GM12865 (cell line): Measurements from ENCODE around the gene CCM2L.

Source experiments
- DNase-seq: peaks from one replicate; pipeline ENCODE4 v3.0.0; 2010; ENCODE audit warnings: low read depth
- H3K4me3 ChIP-seq: 2 replicates; pipeline ENCODE4 v1.5.1; 2011; ENCODE audit warnings: mild to moderate bottlenecking, low read depth, low read length, control low read depth
- TF ChIP-seq, protein P1 (sequence below): IDR thresholded peaks from 2 replicates; pipeline ENCODE4 v1.5.1; 2011; ENCODE audit warnings: low read length, control low read depth, low read depth, inconsistent platforms; ENCODE audit not compliant: insufficient read depth; ENCODE audit errors: missing control alignments

CCM2L gene

DNA sequence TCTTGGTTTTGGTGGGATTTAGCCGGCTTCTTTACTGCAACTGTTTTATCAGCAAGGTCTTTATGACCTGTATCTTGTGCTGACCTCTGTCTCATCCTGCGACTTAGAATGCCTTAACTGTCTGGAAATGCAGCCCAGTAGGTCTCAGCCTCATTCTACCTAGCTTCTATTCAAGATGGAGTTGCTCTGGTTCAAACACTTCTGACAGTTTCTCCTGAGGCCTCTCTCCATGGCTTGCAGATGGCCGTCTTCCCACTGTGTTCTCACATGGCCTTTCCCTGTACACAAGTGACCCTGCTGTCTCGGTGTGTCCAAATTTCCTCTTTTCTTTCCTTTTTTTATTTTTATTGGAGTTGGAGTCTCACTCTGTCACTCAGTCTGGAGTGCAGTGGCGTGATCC, 4.2 kb upstream of the CCM2L start:
- no peak for DNase-seq
- H3K4me3 ChIP-seq: no peak overlapping the region
- TF ChIP-seq, protein P1, sequence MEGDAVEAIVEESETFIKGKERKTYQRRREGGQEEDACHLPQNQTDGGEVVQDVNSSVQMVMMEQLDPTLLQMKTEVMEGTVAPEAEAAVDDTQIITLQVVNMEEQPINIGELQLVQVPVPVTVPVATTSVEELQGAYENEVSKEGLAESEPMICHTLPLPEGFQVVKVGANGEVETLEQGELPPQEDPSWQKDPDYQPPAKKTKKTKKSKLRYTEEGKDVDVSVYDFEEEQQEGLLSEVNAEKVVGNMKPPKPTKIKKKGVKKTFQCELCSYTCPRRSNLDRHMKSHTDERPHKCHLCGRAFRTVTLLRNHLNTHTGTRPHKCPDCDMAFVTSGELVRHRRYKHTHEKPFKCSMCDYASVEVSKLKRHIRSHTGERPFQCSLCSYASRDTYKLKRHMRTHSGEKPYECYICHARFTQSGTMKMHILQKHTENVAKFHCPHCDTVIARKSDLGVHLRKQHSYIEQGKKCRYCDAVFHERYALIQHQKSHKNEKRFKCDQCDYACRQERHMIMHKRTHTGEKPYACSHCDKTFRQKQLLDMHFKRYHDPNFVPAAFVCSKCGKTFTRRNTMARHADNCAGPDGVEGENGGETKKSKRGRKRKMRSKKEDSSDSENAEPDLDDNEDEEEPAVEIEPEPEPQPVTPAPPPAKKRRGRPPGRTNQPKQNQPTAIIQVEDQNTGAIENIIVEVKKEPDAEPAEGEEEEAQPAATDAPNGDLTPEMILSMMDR: no peak

DNA sequence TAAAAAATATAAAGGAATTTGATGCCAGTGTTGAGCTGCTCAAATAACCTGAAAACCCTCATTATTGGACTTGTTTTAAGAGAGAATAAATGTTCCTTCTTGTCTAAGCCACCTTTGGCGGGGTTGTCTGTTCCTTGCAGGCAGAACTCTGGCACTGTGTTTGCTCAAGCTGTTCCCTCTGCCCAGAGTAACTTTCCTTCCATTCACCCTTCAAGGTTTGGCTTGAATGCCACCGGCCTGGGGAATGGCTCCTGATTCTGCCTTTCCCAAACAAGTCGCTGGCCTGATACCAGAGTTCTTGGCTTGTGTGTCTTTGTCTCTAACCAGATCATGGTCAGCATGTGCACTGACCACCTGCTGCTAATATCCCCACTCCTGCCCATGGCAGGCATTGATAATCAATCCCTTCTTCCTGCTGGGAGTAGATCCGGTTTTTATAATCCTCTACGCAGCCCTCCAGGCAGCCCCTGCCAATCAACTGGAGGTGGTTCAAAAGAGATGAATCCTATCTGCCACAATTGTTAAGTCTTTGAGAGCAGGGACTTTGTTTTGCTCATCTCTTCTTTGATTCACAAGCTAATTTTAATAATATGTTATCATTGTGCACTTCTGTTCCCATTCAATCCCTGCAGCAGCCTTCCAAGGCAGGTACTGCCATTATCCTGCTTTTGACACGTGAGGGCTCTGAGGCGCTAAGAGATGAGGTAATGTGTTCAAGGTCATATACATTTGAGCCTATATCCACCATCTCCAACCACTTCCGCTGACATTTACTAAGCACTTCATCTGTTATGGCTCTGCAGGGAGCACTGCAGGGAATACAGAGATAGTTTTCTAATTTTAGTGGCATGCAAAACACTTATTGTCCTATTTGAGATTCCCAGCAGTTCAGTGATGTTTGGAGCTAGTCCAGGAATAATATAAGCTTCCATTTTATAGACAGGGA, 3.1 kb upstream of the CCM2L start:
- H3K4me3 ChIP-seq: no peak overlapping the region
- no peak for DNase-seq
- TF ChIP-seq, protein P1: no peak

DNA sequence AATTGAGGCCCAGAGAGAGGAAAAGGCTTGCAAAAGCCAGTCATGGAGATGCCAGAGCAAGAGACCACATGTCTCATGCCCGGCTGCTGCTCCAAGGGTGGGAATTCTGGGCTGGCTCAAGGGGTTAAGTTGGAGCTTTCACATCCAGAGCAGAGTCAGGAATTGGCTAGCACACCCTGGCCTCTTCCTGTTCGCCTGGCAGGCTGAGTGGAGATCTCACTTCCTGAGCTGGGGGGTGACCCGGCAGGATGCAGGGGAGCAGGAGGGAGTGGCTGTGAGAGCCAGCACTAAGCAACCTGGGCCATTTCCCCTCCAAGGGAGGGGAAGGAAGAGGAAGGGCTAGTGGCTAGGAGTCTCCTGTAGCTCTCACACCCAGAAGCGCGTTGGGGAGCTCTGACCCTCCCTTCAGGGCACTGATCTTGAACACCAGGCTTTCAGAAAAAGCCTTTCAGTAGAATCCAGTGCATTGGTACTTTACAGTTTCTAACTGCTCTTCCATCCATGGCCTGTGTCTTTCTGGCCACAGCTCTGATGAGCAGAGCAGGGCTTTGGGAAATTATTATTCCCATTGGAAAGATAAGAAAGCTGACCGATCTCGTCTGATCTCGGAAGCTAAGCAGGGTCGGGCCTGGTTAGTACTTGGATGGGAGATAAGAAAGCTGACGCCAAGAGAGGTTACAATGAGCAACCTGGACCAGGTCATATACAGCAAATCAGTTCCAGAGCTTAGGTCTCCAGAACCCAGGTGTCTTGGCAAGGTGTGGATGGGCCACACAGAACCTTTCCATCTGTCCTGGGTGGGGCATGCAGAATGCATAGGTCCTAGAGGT, 2.2 kb upstream of the CCM2L start:
- no peak for DNase-seq
- H3K4me3 ChIP-seq: no peak overlapping the region
- TF ChIP-seq, protein P1: no peak

DNA sequence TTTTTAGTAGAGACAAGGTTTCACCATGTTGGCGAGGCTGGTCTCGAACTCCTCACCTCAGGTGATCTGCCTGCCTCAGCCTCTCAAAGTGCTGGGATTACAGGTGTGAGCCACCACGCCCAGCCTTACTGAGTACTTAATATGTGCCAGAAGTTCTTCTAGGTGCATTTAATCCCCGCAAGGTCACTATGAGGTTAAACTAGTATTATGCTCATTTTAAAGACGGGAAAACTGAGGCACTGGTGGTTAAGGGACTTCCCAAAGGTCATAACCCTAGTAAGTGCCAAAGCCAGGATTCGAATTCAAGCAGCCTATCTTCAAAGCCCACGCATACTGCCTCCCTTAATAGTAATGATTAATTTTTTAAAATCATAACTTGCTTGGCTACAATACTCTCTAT, 674 bp upstream of the CCM2L start:
- no peak overlapping the region for H3K4me3 ChIP-seq
- TF ChIP-seq, protein P1: no peak
- DNase-seq: no peak

DNA sequence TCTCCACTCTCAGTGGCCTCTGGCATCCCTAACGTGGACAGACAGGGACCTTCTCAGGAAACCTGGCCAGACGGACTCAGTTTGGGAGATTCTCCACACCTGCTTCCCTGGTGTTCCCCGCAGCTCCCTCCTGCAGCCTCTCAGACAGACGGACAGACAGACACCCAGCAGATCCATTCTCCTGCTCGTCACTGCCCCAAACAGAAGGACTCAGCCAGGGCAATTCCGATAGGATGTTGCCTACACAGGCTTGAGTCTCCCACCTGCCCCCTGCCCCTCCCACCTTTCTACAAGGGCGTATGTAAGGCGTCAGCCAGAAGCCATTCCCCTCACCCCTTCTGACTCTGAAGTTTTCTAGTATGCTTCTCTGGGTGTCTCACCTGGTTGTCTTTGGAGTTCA, 428 bp downstream of the CCM2L start:
- TF ChIP-seq, protein P1: no peak
- no peak overlapping the region for H3K4me3 ChIP-seq
- no peak for DNase-seq

DNA sequence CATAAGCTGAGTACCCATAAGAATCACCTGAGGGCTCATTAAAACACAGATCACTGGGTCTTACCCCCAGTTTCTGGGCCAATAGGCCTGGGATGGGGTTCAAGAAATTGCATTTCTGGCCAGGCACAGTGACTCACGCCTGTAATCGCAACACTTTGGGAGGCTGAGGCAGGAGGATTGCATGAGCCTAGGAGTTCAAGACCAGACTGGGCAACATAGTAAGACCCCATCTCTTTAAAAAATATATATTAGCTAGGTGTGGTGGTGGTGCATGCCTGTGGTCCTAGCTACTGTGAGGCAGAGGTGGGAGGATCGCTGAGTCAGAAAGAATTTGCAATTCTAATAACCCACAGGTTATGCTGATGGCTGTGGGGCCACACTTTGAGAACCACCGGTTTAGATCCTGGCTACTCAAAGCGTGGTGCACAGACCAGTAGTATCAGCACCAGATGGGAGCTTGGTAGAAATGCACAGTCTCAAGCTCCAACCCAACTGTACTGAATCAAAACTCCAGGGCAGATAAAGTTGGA, 2.0 kb downstream of the CCM2L start:
- H3K4me3 ChIP-seq: no peak overlapping the region
- no peak for DNase-seq
- TF ChIP-seq, protein P1: no peak
